Measurements from ENCODE around the gene OSBPL8. TPM values are rescaled to one million over a fixed set of nuclear protein-coding genes. Genes with fewer than 3 reads are reported as not detected.
A peak's percentile ranks its signal among the peaks of the same experiment; 100 is the strongest.

The OSBPL8 gene
- total and polyA plus RNA-seq, 12 donors, result 3.7 to 154 (median 45.1) TPM

DNA sequence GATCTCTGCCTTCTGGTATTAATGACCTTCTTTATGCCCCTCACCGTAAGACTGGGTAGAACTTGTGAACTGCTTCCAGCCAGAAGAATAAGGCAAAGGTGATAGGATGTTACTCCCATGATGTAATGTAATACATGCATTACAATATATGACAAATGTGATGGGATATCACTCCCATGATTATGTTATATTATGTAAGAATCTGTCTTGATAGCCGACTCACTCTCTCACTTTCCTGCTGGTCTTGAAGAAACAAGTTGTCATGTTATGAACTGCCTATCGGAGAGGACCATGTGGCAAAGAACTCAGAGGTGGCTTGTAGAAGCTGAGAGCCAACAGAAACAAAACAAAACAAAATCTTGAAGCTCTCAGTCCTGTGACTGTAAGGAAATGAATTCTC, 30.6 kb upstream of the OSBPL8 start:
- H3K4me1 ChIP-seq (replicated peaks in 1 of 2), result no peaks in the 10 kb centered on the region
- 85 to 91% (median 88%) methylated on average over 3 of the region's 3 CpGs for WGBS, 4 donors
- no peaks in the 10 kb centered on the region for H3K36me3 ChIP-seq (replicated peaks in 1 of 2)
- no peaks in the 10 kb centered on the region for H3K27me3 ChIP-seq
- no peak overlapping the region for H3K27ac ChIP-seq
- H3K9me3 ChIP-seq (replicated peaks in 1 of 3), result no peaks in the 10 kb centered on the region
- no peak overlapping the region for H3K4me3 ChIP-seq
- DNase-seq, result no peak
- TF ChIP-seq, protein P1, sequence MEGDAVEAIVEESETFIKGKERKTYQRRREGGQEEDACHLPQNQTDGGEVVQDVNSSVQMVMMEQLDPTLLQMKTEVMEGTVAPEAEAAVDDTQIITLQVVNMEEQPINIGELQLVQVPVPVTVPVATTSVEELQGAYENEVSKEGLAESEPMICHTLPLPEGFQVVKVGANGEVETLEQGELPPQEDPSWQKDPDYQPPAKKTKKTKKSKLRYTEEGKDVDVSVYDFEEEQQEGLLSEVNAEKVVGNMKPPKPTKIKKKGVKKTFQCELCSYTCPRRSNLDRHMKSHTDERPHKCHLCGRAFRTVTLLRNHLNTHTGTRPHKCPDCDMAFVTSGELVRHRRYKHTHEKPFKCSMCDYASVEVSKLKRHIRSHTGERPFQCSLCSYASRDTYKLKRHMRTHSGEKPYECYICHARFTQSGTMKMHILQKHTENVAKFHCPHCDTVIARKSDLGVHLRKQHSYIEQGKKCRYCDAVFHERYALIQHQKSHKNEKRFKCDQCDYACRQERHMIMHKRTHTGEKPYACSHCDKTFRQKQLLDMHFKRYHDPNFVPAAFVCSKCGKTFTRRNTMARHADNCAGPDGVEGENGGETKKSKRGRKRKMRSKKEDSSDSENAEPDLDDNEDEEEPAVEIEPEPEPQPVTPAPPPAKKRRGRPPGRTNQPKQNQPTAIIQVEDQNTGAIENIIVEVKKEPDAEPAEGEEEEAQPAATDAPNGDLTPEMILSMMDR (IDR thresholded peaks at IDR 0.05), result no peak
- TF ChIP-seq POLR2A (IDR thresholded peaks at IDR 0.05), result no peak
- intact Hi-C loops (cut with DNase I), result no loop called here

GRCh38 chr12:76588881-76589565, 29.5 kb upstream of the OSBPL8 start:
- intact Hi-C loops (cut with DNase I), result no loop called here
- no peak overlapping the region for H3K4me3 ChIP-seq
- H3K27ac ChIP-seq, result peak overlapping the region in 2 of 5 donors; percentile 10 to 22

DNA sequence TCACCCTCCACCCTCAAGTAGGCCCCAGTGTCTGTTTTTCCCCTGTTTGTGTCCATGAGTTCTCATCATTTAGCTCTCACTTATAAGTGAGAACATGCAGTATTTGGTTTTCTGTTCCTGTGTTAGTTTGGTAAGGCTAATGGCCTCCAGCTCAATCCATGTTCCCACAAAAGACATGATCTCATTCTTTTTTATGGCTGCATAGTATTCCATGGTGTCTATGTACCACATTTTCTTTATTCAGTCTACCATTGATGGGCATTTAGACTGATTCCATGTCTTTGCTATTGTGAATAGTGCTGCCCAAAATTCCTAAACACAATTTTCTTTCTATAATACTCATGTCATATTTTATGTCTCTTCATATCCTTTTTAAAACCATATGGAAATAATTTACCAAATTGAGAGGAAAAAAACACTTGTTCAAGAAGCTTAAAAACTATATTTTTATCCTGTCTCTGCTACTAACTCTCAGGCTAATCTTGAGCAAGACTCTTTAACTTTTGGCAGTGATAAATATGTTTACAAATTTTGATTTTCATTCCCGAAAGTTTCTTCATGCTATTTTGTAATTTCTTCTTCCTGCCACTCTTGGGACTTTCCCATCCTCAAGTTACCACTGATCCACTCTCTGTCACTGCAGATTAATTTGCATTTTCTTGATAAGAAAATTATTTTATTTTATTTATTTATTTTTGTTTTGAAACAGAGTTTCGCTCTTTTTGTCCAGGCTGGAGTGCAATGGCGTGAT, 28.0 kb upstream of the OSBPL8 start:
- H3K36me3 ChIP-seq (replicated peaks in 1 of 2), result no peaks in the 10 kb centered on the region
- H3K9me3 ChIP-seq (replicated peaks in 1 of 3), result no peaks in the 10 kb centered on the region
- no peaks in the 10 kb centered on the region for H3K4me1 ChIP-seq (replicated peaks in 1 of 2)
- no peak overlapping the region for H3K4me3 ChIP-seq
- intact Hi-C loops (cut with DNase I), result no loop called here
- H3K27ac ChIP-seq, result no peak overlapping the region
- WGBS, 4 donors, result 67 to 77% (median 73%) methylated on average over 3 of the region's 3 CpGs
- H3K27me3 ChIP-seq, result no peaks in the 10 kb centered on the region
- TF ChIP-seq, protein P1 (IDR thresholded peaks at IDR 0.05), result no peak
- no peak for TF ChIP-seq POLR2A (IDR thresholded peaks at IDR 0.05)
- no peak for DNase-seq

More at GRCh38 chr12:76588881-76589565, 29.5 kb upstream of the OSBPL8 start:
- Histone ChIP-seq H3K4me1 (replicated peaks in 1 of 2) (no peaks in the 10 kb centered on the region), H3K36me3 (replicated peaks in 1 of 2) (no peaks in the 10 kb centered on the region), H3K27me3 (no peaks in the 10 kb centered on the region), H3K9me3 (replicated peaks in 1 of 3) (no peaks in the 10 kb centered on the region)
- TF ChIP-seq, protein P1 (IDR thresholded peaks at IDR 0.05), result no peak
- no peak for TF ChIP-seq POLR2A (IDR thresholded peaks at IDR 0.05)
- DNase-seq, result peak in 2 of 7 donors; percentile 11 to 20

- no peaks in the 10 kb centered on the region for H3K36me3 ChIP-seq (replicated peaks in 1 of 2)
- H3K4me1 ChIP-seq (replicated peaks in 1 of 2), result no peaks in the 10 kb centered on the region
- 61 to 69% (median 64%) methylated on average over 3 of the region's 3 CpGs for WGBS, 4 donors
- TF ChIP-seq POLR2A (IDR thresholded peaks at IDR 0.05), result no peak
- TF ChIP-seq, protein P1 (IDR thresholded peaks at IDR 0.05), result peak; percentile 49 to 78 (median 70)
- DNase-seq, result peak; percentile 20 to 59 (median 28)
- H3K4me3 ChIP-seq, result no peak overlapping the region
- no peaks in the 10 kb centered on the region for H3K27me3 ChIP-seq
- no peaks in the 10 kb centered on the region for H3K9me3 ChIP-seq (replicated peaks in 1 of 3)
- intact Hi-C loops (cut with DNase I), result no loop called here
- H3K27ac ChIP-seq, result no peak overlapping the region
These were observed 27.3 kb upstream of the OSBPL8 start for GRCh38 chr12:76586764-76587395.

Data from adrenal gland (tissue), 12 donors.